GM18526 (cell line): ENCODE results near the gene HNF4A.

Experiments
- POLR2A ChIP-seq: IDR thresholded peaks from 3 replicates; pipeline ENCODE4 v1.6.1; 2011; ENCODE audit not compliant: insufficient read length; ENCODE audit errors: extremely low read depth

The HNF4A gene

DNA sequence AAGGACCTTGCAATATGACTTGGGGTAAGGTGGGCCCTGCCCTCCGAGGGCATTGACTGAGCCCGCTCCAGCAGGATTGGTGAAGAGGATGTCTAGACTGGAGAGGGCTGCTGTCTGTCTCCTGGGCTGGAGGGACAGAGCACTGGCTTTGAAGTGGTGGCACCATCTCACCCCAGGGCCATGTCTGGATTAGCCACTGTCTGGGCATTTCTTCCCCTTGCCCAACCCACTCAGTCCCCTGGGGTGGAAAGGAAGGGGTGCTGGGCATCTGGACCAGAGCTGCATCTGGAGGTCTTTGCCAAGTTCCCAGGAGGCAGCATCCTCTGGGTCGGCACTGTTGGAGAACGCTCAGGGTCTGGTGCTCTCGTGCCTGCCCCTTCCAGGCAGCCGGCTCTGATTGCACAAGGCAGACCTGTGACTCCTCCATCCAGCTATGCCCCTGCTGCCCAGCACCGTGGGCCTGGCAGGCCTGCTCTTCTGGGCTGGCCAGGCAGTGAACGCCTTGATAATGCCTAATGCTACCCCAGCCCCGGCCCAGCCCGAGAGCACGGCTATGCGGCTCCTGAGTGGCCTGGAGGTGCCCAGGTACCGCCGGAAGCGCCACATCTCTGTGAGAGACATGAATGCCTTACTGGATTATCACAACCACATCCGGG, 18.6 kb upstream of the HNF4A start, which contains the start of gene R3HDML:
Gene R3HDML, plus strand, starts transcription at position 319 of the 656 bp plus-strand sequence. Its CDS starts 115 bp downstream, at position 434.
- no peak for TF ChIP-seq POLR2A

DNA sequence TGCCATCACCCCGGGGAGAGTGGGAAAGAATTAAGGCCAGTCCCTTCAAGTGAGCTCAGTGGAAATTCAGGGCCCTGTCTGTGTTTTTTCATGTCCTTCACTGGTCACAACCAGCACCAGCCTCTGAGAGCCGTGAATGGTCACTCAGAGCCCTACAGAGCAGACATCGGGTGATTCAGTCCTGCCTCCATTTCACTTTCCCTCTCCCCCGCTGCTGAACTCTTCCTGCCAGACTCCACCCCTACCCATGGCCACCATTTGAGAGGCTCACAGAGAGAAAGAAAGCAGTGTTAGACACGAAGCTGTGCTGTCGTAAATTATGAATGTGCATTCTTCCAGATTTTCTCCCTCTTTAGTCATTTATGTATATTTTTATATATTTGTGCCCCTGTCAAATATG, 13.3 kb upstream of the HNF4A start:
- TF ChIP-seq POLR2A = no peak

DNA sequence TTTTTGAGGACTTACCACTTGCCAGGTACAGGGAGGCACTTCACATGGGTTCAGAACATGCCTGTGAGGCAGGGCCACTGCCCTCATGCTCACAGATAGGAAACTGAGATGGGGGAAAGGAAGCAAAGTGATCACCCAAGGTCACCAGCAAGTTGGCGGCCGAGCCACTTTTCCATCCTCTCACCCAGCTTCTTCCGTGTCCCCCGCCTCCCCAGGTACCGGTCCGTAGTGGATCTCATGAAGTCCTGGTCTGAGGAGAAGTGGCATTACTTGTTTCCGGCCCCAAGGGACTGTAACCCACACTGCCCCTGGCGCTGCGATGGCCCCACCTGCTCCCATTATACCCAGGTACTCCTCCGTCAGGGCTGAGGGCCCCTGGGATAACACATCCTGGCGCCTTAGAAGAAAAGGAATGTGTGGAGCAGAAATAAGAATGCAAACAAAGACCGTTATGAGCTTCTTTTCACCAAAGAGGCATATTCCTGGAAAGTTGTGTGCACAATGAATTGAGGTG, 12.3 kb upstream of the HNF4A start:
- no peak for TF ChIP-seq POLR2A

DNA sequence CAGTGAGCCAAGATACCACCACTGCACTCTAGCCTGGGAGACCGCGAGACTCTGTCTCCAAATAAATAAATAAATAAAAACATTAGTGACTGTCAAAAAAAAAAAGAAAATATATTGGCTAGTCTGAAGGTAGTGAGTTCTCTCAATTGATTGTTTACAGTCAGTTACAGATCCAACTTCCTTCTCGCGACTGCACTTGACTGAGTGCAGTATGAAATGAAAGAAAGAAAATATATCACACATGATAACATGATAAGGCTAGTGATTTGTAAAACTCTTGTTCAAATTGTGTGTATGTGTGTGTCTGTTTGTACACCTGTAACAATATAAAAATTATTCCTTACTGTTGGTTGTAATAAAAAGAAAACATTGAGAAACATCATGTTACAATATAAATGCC, 10.8 kb upstream of the HNF4A start:
- no peak for TF ChIP-seq POLR2A

DNA sequence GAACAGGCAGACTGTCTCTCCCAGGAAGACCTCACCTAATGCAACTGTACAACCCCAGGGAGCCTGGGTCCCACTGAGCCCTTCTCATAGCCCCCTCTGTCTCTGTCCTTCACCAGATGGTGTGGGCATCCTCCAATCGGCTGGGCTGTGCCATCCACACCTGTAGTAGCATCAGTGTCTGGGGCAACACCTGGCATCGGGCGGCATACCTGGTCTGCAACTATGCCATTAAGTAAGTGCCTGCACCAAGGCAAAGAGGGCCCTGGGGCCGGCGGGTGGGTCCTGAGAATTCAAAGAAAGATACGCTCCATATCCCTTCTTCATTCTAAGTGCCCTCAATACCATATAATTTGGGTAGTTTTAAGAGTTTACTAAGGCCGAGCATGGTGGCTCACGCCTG, 10.4 kb upstream of the HNF4A start:
- no peak for TF ChIP-seq POLR2A

DNA sequence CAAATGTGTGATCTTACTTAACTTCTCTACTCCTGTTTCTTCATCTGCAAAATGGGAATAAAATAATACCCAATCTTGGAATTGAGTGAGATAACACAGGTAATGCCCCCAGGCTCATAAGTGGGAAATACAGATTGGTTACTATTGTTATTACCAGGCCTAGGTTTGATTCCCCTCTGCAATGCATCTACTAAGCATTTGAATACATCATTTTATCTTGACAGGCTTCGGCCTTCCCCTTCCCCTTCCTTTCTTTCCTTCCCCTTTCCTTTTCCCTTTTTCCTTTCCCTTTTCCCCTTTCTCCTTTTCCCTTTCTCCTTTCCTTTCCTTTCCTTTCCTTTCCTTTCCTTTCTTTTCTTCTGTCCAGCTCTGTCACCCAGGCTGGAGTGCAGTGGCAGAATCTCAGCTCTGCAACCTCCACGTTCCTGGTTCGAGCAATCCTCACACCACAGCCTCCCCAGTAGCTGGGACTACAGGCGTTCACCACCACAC, 7.3 kb upstream of the HNF4A start:
- no peak for TF ChIP-seq POLR2A

DNA sequence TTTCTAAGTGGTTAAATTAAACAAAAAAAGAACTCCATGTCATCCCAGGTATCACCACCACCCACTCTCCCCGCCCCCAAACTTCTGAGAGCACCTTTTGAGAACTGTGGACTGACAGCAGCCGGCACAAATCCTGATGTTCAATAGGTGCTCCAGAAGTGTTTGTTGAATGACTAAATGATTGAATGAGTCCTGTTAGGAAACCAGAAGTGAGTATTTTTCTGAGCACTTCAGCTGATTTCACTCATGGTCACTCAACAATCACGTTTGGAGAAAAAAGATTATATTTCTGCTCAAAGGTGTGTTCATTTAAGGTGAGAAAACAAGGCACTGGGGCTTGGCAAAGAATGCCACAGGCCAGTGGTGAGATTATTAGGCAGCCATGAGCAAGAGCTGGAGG, 6.2 kb upstream of the HNF4A start:
- TF ChIP-seq POLR2A = no peak

DNA sequence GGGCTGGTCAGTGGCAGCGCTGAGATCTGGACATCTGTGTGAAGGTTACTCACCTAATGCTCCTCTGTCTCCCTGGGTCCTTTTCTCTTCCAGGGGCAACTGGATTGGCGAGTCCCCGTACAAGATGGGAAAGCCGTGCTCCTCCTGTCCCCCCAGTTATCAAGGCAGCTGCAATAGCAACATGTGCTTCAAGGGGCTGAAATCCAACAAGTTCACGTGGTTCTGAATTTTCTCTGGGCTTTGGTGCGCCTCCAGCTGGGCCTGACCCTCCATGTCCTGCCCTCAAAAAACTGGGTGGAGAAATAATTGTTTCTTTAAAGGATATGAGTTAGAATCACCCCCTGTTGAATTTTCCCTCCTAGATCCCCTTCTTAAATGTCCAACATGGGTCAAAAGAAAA, 4.9 kb upstream of the HNF4A start:
- TF ChIP-seq POLR2A = no peak

DNA sequence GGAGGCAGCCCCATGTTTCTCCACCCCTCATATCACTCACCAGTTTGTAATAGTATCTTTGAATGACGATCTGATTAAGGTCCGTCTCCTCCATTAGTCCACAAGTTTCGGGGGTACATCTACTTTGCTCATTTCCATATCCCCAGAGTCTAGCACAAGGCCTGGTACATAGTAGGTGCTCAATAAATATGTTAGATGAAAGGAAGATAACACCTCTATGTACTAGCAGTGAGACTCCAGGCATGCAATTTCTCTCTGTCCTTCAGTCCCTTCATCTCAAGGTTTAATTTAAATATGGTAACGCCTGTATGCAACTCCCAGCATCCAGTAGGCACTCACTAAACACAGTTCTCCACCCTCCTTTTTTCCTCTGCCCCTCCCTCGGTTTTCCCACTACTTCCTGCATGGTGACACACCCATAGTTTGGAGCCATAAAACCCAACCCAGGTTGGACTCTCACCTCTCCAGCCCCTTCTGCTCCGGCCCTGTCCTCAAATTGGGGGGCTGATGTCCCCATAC, 461 bp upstream of the HNF4A start:
- no peak for TF ChIP-seq POLR2A

DNA sequence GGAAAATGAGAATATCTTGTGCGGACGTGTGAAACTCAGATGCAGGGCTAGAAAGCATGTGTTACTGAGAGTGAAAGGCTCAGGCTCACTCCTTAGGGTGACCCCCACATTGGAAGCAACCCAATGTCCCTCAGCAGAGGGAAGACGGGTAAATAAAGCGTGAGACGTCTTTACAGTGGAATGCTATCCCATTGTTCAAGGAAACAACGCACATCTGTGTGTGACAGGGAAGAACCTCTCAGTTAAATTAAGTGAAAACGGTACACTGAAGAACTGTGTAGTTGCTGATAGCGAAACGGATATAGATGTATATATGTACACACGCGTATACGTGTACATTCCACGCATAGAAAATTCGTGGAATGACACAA, 839 bp downstream of the HNF4A start:
- TF ChIP-seq POLR2A = no peak

DNA sequence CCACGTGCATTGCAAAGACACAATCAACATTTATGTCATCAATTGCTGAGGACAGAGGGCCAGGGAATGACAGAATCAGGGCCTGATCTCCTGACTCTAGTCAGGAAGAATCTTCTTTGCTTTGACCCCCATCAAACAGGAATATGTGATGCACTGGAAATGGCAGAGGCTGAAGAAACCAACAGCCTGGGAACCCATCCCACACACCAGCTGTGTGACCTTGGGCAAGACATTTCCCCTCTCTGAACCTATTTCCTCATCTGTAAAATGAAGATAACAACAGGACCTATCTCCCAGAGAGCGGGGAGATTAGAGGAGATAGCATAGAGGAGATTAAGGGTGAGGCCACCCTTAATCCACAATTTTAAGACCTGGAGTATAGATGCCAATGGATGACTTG, 1.5 kb downstream of the HNF4A start:
- no peak for TF ChIP-seq POLR2A

DNA sequence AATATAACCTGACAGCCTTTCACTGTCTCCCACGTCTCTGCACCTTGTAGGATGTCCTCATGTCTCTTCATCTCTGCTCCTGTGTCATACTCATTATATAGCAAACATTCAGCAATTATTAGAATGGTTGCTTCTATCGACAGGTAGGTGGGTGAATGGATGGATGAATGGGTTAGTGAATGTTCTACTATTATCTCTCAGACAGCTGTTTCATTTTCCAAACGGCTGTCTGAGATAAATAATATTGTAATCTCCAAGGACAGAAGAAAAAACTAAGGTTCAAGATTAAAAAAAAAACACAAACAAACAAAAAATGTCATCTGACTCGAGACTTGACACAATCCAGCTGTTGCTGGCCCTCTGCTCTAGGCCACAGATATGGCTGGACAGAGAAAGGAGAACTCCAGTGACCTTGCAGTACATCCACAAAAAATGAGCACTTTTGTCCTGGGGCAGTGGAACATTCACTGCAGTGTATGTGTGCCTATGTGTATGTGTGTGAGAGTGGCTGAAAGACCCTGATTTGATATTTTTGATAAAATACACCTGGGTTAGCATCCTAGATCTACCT, 2.1 kb downstream of the HNF4A start:
- no peak for TF ChIP-seq POLR2A

DNA sequence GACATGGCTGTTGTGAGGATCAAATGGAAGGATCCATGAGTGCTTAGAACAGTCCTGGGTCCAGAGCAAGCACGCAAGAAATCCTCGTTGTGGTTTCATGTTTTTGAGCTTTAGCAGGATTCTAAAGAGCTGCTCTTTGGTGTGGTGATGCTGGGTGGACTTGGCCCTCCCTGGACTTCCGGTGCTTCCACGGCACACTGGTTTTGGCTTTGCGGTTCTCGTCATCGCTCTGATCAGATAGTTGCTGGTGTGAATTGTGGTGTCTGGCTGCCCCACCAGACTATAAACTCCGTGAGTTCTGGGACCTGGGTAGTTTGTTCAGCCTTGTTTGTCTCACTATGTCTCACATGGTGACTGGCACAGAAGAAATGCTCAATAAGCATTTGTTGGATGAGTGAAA, 3.3 kb downstream of the HNF4A start:
- TF ChIP-seq POLR2A = no peak

DNA sequence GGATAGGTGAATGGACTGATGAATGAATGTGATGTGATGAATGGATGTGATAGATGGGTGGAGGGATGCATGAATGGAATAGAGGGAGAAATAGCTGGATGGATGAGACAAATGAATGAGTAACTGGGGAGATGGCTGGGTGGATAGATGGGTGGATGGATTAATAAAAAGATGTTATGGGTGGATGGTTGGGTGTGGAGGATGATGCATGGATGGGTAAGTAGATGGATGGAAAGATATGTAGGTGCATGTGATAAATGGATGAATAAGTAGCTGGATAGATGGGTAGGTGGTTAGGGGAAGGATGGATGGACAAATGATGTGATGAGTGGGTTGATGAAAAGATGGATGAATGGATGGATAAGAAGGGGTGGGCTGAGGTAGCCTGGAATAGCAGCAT, 4.7 kb downstream of the HNF4A start:
- no peak for TF ChIP-seq POLR2A

DNA sequence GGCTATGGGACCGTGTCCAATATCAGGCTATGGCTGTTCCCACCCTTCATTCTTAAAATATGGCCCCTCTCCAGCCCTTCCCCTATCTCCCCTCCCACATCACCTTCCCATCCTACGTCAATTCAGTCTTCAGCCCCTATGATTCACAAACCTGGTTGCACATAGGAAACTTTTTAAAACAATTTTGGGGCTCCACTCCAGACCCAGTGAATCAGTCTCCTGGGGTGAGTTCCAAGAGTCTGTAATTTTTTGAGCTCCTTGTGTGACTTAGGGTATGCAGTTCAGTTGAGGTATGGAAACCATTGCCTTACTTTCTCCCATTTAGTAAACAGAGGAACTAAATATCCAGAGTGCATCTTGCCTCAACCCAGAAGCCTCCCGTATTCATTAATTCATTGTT, 5.5 kb downstream of the HNF4A start:
- TF ChIP-seq POLR2A = no peak

DNA sequence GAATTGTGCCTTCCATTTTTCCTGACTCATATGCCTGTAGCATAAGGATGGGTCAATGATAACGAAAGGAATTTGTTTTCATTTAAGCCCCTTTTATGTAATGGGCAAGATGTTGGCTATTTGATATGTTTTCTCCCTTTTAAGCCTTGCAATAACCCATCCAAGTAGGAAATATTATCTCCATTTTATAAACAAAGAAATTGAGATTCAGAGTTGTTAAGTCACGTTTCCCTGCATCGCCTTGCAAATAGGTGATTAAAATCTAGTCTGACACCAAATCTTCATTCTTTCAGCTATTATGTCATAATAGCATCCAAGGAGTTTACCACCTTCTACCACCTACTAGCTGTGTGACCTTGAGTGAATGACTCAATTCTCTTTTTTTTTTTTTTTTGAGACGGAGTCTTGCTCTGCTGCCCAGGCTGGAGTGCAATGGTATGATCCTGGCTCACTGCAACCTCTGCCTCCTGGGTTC, 7.0 kb downstream of the HNF4A start:
- no peak for TF ChIP-seq POLR2A
